HepG2 (cell line): ENCODE measurements around the gene TMEM141. TPM values are rescaled to one million over a fixed set of nuclear protein-coding genes. Genes with fewer than 3 reads are reported as not detected.

ENCODE experiments used
- BRD4 ChIP-seq: sonication (generic); formaldehyde crosslinking; IDR thresholded peaks from 2 replicates; pipeline ENCODE4 v1.4.0; 2020; ENCODE audit warnings: missing genetic modification reagents
- CBFB ChIP-seq: sonication (generic); formaldehyde crosslinking; IDR thresholded peaks from 2 replicates; pipeline ENCODE4 v1.4.0; 2020; ENCODE audit warnings: missing genetic modification reagents
- HIVEP1 ChIP-seq: sonication (generic); formaldehyde crosslinking; IDR thresholded peaks from 2 replicates; pipeline ENCODE4 v1.4.0; 2020; ENCODE audit warnings: mild to moderate bottlenecking, missing genetic modification reagents
- ONECUT2 ChIP-seq: sonication (generic); formaldehyde crosslinking; IDR thresholded peaks from 2 replicates; pipeline ENCODE4 v1.4.0; 2020; ENCODE audit warnings: missing genetic modification reagents
- TBL1XR1 ChIP-seq: fragments of 150-350 bp; IDR thresholded peaks from 2 replicates; pipeline ENCODE4 v1.6.1; 2014; ENCODE audit warnings: borderline replicate concordance, low read length; ENCODE audit not compliant: partially characterized antibody
- ZNF101 ChIP-seq: sonication (generic); formaldehyde crosslinking; IDR thresholded peaks from 2 replicates; pipeline ENCODE4 v1.4.0; 2020; ENCODE audit warnings: mild to moderate bottlenecking, low read depth, missing genetic modification reagents, borderline replicate concordance
- ZNF484 ChIP-seq: sonication (generic); formaldehyde crosslinking; IDR thresholded peaks from 2 replicates; pipeline ENCODE4 v1.5.1; 2020; ENCODE audit warnings: mild to moderate bottlenecking, low read depth, missing genetic modification reagents, borderline replicate concordance
- polyA plus RNA-seq, 8 experiments: library from polyadenylated mRNA; depleted of rRNA in 3 of 8; stranded (reverse) in 7 of 8; unstranded in 1 of 8; fragments of >200 nt; fragmentation: Illumina TruSeq in 4 of 8; extraction: Trizol in 4 of 8; gene quantifications; 2 replicates each; pipeline versions ENCODE4 v1.2.1 to v1.2.3, GENCODE V29; 2011 to 2016; ENCODE audit warnings: low read depth in 4 of 8, missing spikeins in 1 of 8, mixed read lengths in 1 of 8; ENCODE audit not compliant: insufficient read depth in 1 of 8
- total RNA-seq, 5 experiments: library from RNA; depleted of rRNA; stranded (reverse); fragments of >200 nt; fragmentation: Illumina TruSeq; extraction: Trizol; gene quantifications; 2 replicates each; pipeline ENCODE4 v1.2.3, GENCODE V29; 2016; ENCODE audit warnings: low read depth in 1 of 5
- TF ChIP-seq, protein P1 (sequence below): sonication (generic); formaldehyde crosslinking; conservative IDR thresholded peaks from 2 replicates; pipeline ENCODE4 v1.4.0; 2020; ENCODE audit warnings: missing genetic modification reagents
- TF ChIP-seq, protein P2 (sequence below), 2 experiments: sonication (generic) in 1 of 2; formaldehyde crosslinking in 1 of 2; IDR thresholded peaks; 2 replicates each; pipeline versions ENCODE4 v1.4.0 to v1.6.1; 2016 to 2020; ENCODE audit warnings: borderline replicate concordance in 1 of 2, low read depth in 1 of 2, mild to moderate bottlenecking in 1 of 2, missing genetic modification reagents in 1 of 2
- TF ChIP-seq, protein P3 (sequence below): sonication (generic); formaldehyde crosslinking; IDR thresholded peaks from 2 replicates; pipeline ENCODE4 v1.5.0; 2020; ENCODE audit warnings: mild to moderate bottlenecking, missing genetic modification reagents, borderline replicate concordance
- TF ChIP-seq, protein P4 (sequence below): conservative IDR thresholded peaks from 2 replicates; pipeline ENCODE4 v1.6.1; 2018; ENCODE audit warnings: missing genetic modification reagents

TMEM141 gene
- total and polyA plus RNA-seq, 2 of the 13 experiments (the other 11 are each of a cell fraction or from before 2014, with no cell fraction given), result 81.0 to 202 TPM

DNA sequence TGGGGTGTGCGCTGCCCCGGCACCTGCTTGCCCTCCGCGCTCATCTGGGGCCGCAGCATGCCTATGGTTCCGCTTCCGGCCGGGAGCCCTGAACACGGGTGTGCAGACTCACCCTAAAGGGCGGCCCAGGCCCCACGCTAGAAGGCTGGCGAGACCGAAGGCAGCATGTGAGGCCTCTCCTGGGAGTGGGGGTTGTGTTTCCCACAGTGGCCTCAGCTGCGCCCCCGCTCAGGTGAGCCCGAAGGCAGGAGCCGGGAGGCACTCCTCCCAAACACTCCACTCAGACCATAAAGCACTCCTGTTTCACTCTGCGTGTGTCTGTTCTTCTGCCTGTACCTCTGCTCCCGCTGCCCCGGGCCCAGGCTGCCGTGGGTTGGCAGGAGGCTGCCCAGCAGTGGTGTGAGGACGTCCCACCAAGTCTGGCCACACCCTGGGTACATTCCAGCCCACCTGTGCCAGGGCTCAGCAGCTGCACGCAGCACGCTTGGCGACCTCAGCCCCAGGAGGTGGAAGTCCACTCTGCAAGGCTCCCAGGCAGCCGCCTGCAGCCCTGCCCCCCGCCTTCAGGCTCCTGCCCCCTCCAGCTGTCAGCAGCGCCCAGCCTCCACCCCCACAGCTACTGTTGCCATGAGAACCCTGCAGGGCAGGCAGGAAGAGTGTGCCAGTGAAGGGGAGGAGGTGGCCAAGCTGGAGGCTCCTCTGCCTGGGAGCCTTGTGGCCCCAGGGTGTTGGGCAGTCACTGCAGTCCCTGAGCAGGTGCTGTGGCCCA is 49.9 kb downstream of the TMEM141 start (continued):
- TF ChIP-seq, protein P1, sequence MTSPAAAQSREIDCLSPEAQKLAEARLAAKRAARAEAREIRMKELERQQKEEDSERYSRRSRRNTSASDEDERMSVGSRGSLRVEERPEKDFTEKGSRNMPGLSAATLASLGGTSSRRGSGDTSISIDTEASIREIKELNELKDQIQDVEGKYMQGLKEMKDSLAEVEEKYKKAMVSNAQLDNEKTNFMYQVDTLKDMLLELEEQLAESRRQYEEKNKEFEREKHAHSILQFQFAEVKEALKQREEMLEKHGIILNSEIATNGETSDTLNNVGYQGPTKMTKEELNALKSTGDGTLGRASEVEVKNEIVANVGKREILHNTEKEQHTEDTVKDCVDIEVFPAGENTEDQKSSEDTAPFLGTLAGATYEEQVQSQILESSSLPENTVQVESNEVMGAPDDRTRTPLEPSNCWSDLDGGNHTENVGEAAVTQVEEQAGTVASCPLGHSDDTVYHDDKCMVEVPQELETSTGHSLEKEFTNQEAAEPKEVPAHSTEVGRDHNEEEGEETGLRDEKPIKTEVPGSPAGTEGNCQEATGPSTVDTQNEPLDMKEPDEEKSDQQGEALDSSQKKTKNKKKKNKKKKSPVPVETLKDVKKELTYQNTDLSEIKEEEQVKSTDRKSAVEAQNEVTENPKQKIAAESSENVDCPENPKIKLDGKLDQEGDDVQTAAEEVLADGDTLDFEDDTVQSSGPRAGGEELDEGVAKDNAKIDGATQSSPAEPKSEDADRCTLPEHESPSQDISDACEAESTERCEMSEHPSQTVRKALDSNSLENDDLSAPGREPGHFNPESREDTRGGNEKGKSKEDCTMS, result no peak
- TF ChIP-seq TBL1XR1 (no peak), HIVEP1 (no peak; the same call in 1 of the 2 replicates), ZNF484 (CRISPR knock-in tag) (no peak), BRD4 (CRISPR knock-in tag) (no peak), CBFB (CRISPR knock-in tag) (no peak), ZNF101 (CRISPR knock-in tag) (no peak), ONECUT2 (CRISPR knock-in tag) (no peak)
- TF ChIP-seq, protein P2, sequence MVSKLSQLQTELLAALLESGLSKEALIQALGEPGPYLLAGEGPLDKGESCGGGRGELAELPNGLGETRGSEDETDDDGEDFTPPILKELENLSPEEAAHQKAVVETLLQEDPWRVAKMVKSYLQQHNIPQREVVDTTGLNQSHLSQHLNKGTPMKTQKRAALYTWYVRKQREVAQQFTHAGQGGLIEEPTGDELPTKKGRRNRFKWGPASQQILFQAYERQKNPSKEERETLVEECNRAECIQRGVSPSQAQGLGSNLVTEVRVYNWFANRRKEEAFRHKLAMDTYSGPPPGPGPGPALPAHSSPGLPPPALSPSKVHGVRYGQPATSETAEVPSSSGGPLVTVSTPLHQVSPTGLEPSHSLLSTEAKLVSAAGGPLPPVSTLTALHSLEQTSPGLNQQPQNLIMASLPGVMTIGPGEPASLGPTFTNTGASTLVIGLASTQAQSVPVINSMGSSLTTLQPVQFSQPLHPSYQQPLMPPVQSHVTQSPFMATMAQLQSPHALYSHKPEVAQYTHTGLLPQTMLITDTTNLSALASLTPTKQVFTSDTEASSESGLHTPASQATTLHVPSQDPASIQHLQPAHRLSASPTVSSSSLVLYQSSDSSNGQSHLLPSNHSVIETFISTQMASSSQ (IDR thresholded peaks at IDR 0.05; ENCODE audit: low read depth), result no peak
- TF ChIP-seq, protein P2 (CRISPR knock-in tag; IDR thresholded peaks at IDR 0.05; ENCODE audit: borderline replicate concordance), result peak; percentile 73; the same call in 1 of the 2 replicates
- TF ChIP-seq, protein P3, sequence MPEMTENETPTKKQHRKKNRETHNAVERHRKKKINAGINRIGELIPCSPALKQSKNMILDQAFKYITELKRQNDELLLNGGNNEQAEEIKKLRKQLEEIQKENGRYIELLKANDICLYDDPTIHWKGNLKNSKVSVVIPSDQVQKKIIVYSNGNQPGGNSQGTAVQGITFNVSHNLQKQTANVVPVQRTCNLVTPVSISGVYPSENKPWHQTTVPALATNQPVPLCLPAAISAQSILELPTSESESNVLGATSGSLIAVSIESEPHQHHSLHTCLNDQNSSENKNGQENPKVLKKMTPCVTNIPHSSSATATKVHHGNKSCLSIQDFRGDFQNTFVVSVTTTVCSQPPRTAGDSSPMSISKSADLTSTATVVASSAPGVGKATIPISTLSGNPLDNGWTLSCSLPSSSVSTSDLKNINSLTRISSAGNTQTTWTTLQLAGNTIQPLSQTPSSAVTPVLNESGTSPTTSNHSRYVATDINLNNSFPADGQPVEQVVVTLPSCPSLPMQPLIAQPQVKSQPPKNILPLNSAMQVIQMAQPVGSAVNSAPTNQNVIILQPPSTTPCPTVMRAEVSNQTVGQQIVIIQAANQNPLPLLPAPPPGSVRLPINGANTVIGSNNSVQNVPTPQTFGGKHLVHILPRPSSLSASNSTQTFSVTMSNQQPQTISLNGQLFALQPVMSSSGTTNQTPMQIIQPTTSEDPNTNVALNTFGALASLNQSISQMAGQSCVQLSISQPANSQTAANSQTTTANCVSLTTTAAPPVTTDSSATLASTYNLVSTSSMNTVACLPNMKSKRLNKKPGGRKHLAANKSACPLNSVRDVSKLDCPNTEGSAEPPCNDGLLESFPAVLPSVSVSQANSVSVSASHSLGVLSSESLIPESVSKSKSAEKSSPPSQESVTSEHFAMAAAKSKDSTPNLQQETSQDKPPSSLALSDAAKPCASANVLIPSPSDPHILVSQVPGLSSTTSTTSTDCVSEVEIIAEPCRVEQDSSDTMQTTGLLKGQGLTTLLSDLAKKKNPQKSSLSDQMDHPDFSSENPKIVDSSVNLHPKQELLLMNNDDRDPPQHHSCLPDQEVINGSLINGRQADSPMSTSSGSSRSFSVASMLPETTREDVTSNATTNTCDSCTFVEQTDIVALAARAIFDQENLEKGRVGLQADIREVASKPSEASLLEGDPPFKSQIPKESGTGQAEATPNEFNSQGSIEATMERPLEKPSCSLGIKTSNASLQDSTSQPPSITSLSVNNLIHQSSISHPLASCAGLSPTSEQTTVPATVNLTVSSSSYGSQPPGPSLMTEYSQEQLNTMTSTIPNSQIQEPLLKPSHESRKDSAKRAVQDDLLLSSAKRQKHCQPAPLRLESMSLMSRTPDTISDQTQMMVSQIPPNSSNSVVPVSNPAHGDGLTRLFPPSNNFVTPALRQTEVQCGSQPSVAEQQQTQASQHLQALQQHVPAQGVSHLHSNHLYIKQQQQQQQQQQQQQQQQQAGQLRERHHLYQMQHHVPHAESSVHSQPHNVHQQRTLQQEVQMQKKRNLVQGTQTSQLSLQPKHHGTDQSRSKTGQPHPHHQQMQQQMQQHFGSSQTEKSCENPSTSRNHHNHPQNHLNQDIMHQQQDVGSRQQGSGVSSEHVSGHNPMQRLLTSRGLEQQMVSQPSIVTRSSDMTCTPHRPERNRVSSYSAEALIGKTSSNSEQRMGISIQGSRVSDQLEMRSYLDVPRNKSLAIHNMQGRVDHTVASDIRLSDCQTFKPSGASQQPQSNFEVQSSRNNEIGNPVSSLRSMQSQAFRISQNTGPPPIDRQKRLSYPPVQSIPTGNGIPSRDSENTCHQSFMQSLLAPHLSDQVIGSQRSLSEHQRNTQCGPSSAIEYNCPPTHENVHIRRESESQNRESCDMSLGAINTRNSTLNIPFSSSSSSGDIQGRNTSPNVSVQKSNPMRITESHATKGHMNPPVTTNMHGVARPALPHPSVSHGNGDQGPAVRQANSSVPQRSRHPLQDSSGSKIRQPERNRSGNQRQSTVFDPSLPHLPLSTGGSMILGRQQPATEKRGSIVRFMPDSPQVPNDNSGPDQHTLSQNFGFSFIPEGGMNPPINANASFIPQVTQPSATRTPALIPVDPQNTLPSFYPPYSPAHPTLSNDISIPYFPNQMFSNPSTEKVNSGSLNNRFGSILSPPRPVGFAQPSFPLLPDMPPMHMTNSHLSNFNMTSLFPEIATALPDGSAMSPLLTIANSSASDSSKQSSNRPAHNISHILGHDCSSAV, result no peak
- TF ChIP-seq, protein P4, sequence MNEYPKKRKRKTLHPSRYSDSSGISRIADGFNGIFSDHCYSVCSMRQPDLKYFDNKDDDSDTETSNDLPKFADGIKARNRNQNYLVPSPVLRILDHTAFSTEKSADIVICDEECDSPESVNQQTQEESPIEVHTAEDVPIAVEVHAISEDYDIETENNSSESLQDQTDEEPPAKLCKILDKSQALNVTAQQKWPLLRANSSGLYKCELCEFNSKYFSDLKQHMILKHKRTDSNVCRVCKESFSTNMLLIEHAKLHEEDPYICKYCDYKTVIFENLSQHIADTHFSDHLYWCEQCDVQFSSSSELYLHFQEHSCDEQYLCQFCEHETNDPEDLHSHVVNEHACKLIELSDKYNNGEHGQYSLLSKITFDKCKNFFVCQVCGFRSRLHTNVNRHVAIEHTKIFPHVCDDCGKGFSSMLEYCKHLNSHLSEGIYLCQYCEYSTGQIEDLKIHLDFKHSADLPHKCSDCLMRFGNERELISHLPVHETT, result no peak
